GM21528 (cell line): Measurements from ENCODE around the gene ANOS1.
"Not testable (repeated sequence)": the region's sequence is repeated elsewhere in the genome, so short reads cannot be mapped to it uniquely, and the experiment has no call there.

ENCODE experiments used
- ATAC-seq: cut with Tn5 transposase; IDR thresholded peaks from one replicate; pipeline ENCODE4 v1.9.1; 2021; ENCODE audit warnings: mild to moderate bottlenecking, moderate library complexity; ENCODE audit not compliant: unreplicated experiment, low FRiP score

The ANOS1 gene

DNA sequence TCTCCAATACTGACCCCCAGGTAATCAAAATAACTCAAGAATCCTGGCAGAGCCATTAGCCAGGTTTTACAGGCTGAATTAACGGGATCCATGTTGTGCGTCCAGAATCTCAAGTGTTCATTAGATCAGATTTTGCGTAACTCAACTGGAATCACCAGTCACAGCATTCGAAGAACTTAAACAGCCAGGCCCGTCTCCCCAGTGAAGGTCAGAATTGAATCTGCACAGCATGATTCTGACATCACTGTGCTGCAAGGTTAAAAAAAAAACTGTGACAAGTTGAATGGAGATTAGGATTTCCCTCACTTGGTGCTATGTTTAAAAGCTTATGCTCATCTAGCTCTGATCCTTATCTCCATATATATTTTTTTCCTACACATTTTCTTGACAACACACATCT is 96.1 kb downstream of the ANOS1 start:
- no peak for ATAC-seq

DNA sequence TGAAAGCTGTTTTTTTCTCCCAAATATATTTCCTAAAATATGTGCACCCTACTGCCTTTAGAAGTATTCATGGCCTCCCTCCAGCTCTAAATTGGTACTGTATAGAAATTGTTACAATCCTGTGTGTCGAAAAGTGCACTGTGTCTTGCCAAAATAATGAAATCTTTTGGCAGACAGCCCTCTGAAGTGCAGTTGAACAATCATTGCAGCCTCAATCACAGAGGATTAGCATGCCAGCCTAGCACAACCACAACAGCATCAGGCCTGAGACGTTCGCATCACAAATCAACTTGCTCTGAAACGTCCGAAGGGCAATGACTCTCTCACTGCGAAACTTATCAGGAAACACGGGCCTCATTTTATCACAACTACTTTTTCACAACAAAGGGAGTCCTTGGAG is 99.0 kb downstream of the ANOS1 start:
- no peak for ATAC-seq

DNA sequence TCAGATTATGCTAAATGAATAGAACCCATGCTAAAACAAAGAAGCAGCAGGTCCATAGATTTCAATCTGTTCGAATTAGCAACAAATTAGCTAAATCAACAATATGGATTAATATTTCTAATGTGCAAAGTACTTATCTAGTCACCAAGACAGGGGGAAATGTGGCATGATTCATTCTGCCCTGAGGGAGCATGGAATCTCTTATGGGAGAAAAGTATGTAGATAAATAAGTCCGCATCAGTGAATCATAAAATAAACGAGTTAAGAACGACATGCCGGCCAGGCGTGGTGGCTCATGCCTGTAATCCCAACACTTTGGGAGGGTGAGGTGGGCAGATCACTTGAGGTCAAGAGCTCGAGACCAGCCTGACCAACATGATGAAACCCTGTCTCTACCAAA is 102.1 kb downstream of the ANOS1 start:
- ATAC-seq, result no peak

DNA sequence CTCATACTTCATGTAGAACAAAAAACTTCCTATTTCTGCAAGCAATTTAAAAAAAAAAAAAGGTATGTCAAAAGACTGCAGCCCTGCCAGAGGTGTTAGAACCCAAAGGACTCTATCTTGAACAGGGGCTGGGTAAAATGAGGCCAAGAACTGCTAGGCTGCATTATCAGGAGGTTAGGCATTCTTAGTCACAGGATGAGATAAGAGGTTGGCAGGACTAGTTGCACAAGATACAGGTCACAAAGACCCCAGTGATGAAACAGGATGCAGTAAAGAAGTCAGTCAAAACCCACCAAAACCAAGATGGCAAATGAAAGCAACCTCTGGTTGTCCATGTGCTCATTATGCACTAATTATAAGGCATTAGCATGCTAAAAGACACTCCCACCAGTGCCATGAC is 104.1 kb downstream of the ANOS1 start:
- ATAC-seq, result no peak

DNA sequence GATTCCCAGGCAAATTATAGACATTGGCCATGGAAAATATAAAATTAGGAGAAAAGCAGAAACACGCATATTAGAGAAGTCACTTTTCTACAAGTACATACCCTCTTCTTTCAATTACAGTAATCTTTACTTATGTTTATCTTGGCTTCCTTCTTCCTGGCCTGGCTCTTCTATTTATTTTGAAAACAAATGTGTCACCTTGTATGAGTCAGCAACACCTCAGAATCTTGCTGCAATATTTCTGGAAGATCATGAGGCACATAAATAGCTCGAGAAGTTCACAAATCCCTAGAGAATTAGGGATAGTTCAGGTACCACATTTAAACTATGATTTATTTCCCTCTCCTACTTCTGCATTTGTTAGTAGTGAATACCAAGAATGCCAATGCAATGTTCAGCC is 124.6 kb downstream of the ANOS1 start:
- ATAC-seq, result no peak

DNA sequence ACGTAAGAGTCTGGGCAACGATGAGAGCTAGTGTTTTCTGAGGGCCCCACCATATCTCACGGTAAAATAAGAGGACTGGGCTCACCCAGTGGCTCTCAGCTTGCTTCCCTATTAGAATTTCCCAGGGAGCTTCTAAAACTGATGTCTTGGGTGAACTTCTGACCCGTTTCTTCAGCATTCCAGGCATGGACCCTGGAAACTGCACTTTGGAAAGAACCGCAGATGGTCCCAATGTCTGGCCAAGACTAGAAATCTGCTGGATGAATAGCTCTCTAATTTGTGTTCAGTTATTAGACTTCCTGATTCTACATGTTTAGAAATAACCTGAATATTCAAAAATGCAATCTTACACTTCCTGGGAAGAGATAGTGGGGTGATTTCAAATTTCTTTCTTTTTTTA is 127.8 kb downstream of the ANOS1 start:
- no peak for ATAC-seq

DNA sequence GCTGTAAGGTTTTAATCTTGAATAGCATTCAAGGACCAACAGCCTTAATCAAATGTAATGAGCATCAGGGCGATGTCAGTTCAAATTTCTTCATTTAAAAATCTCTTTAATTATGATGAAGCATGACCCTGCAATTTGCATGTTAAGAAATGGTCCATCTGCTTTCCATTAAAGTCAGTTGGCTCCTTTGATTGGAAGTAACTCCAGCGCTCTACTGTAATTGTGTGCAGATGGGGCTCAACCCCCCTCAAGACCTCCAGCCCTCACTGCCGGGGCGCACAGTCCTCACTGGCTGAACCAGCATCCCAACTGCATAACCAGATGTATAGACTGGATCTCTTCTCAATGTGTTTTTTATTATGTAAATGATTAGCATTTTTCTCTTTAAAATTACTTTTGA is 140.4 kb downstream of the ANOS1 start:
- no peak for ATAC-seq

DNA sequence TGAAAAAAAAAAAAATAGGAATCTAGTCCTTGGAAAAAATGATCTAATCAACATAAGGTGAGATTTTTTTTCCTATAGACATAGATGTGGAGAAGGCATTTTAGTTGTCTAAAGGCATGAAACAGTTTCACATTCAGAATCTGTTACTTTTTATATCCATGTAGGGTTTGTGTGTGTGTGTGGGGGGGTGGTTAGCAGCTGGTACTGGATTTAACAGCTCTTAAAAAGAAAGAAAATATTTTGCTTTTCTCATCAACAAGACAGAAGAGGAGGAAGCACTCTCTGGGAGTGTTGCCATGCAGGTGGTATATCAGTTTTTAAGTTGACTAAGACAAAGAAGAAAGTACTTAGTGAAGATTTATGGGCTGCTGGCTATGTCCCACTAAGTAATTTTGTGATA is 145.0 kb downstream of the ANOS1 start:
- no peak for ATAC-seq

DNA sequence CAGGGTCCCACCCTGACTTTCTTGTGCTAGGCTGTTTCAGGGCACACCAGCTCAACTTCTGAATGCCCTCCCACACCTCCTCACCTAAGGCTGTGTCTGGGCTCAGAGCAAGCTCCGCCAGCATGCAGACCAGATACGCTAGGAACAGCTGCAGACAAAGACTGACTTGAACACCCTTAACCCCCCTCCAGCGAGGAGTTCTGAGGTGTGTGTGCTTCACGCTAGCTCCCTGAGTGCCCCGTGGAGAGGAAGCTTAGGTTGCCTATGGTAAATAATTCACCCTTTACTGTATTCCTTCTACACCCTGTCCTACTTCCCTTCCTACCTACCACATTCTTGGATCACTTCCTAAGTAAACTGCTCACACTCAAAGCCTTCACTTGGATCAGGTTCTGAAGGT is 152.3 kb downstream of the ANOS1 start:
- no peak for ATAC-seq

DNA sequence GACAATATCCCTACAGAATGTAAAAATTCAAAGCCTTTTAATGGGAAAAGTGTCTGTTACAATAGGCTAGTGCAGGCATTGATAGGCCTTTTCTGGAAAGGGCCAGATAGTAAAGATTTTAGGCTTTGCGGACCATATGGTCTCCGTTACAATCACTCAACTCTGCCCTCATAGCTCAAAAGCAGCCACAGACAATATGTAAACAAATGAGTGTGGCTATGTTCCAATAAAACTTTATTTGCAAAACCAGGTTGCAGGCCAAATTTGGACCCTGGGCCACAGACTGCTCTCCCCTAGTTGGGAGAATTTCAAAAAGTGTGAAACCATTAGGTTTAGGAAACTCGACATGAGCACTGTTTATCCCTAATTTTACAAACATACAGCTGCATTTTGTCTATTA is 155.1 kb downstream of the ANOS1 start:
- ATAC-seq, result no peak

DNA sequence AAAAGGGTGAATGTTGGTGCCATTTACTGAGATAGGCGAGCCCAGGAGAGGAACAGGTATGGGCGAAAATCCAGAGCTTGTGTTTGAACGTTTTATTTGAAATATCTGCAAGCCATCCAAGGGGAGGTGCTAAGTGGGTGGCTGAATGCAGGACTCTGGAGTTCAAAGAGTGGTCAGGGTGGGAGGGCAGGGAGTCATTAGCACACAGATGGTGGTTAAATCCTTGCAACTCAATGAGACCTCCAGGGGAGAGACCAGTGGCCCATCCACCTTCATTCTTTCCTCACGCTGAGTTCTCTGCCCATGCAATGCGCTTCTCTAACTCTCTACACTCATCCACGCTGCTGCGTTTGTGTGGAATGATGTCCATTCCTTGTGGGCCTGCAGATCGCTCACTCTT is 166.2 kb downstream of the ANOS1 start:
- ATAC-seq, result no peak

DNA sequence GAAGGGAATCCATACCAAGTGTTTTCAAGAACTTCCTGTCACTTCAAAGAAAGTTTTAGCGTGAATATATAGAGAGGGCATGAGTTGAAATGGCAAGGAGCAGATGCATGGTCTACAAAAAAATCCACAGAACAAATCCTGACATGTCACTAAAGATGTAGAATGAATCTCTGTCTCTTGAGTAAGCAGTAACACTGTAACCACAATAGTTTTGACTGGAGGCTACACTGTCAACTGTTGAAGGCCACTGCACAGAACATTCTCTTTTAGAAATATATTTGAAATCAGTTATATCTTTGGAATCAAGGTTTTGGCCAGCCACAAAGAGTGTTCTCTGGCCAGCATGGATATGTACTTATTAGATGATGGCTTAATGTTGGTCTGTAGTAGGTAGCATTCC is 183.5 kb downstream of the ANOS1 start:
- no peak for ATAC-seq

DNA sequence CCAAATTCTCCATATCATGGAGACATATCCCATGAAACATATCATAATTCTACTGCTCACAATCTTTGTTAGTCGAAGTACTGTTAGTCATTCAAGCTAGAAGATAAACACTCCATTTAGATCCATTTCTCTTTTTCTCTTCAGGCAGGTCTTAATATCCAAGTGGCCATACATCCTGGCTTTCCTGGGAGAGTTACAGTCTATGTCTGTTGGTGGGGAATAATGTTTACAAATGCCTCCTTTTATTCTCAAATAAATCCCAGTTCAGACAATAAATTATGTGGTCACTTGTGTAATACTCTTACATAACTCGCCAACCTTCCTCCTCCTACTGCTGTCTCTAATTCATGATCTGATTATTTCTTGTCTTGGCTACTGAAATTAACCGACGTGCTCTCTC is 185.2 kb downstream of the ANOS1 start:
- ATAC-seq, result no peak

DNA sequence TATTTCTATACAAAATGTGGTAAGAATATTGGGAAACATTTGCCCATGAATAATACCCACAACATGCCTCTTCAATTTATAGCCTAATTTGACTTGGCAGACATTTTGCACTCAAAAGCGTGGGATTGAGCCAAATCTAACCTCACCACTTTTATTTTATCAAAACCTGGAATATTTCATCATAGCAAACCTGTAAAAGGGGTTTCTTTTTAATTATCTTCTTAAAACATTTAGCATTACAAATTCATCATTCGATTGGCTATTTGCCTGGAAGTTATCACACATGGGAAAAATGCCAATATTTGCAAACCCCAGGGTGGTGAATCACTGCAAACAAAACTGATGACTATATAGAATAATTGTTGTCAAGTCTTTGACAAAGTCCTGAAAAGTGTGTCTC is 211.1 kb downstream of the ANOS1 start:
- ATAC-seq, result no peak

DNA sequence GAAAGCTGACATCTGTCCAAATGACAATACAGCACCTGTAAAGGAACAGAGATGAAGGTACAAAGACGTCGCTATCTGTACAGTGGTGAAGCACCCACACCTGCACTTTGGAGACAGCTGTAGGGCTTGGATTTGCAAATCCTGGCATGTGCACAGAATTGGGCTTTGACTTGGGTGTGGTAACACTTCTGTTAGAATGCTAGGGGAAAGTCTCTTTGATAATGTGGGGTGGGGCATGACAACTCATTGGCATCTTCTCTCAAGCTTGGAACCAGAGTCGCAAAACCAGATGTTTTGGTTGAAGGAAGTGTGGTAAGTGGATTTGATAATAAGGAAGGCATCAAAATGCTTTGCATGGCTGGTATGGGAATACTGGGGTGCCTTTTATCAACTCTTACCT is 211.8 kb downstream of the ANOS1 start:
- no peak for ATAC-seq

DNA sequence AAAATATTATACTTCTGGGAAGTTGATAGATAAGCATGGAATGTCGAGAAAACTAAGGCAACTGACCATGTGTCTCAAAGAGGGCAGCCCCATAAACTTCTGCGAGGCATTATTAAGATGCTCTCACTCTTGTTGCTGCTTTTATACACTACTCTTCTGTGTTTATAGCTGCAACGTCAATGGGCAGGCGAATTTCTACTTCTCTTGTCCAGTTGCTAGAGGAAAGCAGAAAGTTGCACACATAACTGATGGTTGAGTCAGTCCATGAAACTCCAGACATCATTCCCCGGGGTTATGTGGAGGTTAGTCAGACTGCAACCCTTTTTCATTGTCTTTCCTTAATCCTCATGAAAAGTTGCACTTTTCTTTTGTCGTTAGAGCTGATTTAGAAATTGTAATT is 227.5 kb downstream of the ANOS1 start:
- ATAC-seq, result no peak

DNA sequence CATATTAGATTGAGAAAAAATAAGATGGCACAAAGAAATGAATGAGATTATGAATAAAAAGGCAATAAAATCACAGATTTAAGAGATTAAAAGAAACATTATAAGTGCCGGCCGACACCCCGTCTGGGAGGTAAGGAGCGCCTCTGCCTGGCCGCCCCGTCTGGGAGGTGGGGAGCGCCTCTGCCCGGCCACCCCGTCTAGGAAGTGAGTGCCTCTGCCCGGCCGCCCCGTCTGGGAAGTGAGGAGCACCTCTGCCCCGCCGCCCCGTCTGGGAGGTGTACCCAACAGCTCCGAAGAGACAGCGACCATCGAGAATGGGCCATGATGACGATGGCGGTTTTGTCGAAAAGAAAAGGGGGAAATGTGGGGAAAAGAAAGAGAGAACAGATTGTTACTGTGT is 229.8 kb downstream of the ANOS1 start:
- ATAC-seq, result not testable (repeated sequence)

DNA sequence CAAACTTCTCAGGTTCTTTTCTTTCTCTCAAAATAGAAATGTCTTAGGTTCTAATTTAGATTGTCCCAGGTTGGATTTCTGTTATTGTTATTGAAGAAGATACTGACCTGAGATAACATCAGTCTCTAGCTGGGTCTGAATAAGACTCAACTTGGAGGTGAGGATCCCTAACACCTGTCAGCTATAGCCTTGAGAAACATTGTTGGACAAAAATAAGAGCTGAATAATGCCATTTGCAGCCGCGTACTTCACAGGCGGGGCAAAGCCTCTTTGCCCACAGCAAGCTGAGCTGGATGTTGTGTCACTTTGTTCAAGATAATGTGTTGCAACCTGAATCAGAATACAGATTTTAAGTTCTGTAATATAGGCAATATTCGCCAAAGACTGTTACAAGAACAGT is 231.7 kb downstream of the ANOS1 start:
- no peak for ATAC-seq

DNA sequence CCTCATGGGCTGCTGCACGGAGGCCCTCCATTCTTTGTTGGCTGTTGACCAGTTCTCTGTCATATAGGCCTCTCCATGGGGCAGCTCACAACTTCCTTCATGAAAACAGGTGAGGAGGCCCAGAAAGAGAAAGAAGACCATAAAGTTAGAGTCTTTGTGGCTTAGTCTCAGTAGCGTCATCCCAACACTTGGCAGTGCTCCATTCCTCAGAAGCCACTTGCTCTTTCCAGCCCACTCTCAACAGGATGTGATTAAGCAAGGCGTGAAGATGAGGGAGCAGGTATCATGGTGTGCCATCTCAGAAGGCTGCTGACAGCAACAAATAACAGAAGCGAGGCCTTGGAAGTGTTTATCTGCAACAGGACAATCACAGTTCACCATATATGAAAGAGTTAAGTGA is 236.9 kb downstream of the ANOS1 start:
- ATAC-seq, result not testable (repeated sequence)

DNA sequence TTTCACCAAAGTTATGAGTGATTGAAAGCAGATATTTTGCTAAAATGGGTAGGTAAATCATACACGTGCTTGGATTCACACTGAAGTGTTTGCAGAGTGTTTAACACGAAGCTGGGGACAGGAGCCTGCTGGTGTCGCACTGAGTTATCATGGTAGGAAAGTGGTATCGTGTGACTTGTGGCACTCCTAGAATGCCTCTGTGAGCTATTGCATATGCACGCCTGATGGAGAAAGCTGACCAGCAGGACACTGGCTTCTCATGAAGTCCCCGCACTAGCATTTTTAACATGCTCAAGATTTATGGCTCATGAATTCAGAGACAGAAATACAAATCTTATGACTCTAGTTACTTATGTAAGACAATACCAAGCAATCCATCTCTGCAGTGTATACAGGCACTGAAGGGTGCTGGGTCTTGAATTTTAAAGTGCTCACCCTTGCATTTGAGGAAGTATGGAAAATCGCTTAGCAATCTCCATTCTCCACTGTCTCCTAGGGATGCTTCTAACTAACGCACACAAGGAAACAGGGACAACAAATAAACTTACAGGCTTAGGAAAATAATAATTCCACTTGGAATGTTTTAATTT is 247.5 kb downstream of the ANOS1 start:
- ATAC-seq, result no peak
